GM21786 (cell line): ENCODE data around the gene FIG4.
"Not testable (repeated sequence)": the region's sequence is repeated elsewhere in the genome, so short reads cannot be mapped to it uniquely, and the experiment has no call there.

Source experiments
- ATAC-seq: cut with Tn5 transposase; IDR thresholded peaks from one replicate; pipeline ENCODE4 v1.9.1; 2021; ENCODE audit not compliant: unreplicated experiment

FIG4 gene

GRCh38 chr6:109793792-109794191 is 102.7 kb downstream of the FIG4 start:
- no peak for ATAC-seq

DNA sequence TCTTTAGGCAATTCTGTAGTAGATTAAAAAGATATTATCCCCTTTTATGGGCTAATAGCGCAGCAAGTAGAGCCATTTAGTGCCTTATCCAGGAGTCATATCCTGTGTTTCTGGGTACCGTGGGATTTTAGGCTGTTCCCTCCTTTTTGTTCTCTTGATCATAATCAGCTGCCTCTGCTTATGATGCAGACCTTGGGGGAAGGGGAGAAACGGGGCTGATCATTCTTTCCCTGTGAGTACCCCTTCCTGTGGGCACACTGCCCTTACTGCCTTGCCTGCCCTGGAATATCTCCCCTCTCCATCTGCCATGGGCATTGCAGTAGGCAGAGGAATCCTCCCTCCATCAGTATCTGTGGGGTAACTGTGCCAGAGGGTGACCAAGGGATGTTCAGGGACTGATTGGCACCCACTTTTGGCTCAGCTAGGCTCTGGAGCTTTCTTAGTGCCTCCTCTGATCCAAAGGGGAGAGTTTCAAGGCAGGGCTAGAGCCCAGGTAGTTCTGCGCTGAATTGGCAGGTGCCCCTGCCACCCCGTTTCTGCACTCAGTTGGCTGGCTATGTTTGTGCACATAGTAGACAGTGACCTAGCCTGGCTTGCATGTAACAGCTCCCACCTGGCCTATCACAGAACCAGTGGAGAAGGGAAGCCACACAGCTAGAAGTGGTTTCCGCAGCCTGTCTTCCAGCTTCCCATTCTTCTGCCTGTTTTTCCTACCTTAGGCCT is 103.3 kb downstream of the FIG4 start:
- peak; percentile 39 for ATAC-seq

GRCh38 chr6:109795994-109796555 is 105.0 kb downstream of the FIG4 start:
- ATAC-seq = no peak

- no peak for ATAC-seq
These were observed 108.0 kb downstream of the FIG4 start for GRCh38 chr6:109799129-109799528.

DNA sequence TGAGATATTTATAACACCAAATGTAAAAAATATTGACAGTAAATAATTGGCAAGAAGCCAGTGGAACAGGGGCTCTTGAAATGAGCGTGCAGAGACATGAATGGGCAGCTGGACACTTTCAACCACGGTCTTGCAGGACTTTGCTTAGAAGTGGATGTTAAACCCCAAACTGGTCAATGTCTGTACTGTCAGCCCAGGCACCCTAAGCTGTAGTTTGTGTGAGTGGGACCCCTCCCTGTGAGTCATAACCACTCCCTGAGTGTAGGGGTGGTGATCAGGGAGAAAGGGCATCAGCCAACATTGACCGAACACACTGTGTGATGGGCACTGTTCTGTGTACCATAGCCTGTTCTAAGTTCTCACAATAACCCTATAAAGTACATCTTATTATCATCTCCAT is 108.6 kb downstream of the FIG4 start:
- ATAC-seq = no peak

GRCh38 chr6:109800771-109801170 is 109.7 kb downstream of the FIG4 start:
- ATAC-seq = no peak

GRCh38 chr6:109801794-109802193 is 110.7 kb downstream of the FIG4 start:
- no peak for ATAC-seq

GRCh38 chr6:109804020-109804419 is 112.9 kb downstream of the FIG4 start:
- ATAC-seq = no peak

- ATAC-seq = no peak
These were observed 116.8 kb downstream of the FIG4 start for GRCh38 chr6:109807881-109808280.

GRCh38 chr6:109808837-109809236 is 117.7 kb downstream of the FIG4 start:
- ATAC-seq = no peak

- ATAC-seq = no peak
These were observed 124.0 kb downstream of the FIG4 start for GRCh38 chr6:109815054-109815453.

DNA sequence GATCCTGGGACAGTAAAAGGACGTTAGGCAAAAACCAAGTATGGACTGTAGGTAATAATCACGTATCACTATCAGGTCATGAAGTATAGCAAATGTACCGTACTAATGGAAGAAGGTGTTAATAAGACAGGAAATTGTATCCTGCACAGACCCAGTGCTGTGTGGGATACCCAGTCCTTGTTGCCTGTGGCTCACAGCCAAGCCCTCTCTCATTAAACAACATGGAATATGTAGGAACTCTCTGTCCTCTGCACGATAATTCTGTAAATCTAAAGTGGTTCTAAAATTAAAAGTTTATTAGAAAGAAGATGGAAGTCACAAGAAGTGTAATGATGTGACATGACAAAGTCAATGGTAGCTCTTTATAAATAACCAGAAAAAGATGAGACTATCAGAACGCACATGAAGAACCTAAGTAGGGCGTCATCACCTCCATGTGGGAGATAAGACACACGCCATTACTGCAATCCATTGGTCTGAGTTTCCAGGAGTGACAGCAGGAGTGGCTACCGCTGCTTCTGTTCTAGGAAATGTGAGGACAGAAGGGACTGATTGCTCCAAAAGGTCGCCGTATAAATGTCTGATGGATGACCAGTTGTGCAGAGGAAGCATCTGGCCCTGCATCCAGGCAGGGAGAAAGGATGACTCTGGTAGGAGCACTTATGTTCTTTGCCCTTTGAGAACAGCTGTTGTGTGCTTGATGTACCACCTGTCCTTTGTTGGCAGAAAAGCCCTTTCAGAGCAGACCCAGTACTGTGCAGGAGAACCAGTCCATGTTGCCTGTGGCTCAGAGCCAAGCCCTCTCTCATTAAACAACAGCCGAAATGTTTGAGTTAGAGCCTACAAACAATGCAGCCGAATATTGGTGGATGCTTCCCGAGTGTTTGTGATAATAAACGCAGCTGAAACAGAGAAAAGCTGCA is 125.6 kb downstream of the FIG4 start:
- no peak for ATAC-seq

DNA sequence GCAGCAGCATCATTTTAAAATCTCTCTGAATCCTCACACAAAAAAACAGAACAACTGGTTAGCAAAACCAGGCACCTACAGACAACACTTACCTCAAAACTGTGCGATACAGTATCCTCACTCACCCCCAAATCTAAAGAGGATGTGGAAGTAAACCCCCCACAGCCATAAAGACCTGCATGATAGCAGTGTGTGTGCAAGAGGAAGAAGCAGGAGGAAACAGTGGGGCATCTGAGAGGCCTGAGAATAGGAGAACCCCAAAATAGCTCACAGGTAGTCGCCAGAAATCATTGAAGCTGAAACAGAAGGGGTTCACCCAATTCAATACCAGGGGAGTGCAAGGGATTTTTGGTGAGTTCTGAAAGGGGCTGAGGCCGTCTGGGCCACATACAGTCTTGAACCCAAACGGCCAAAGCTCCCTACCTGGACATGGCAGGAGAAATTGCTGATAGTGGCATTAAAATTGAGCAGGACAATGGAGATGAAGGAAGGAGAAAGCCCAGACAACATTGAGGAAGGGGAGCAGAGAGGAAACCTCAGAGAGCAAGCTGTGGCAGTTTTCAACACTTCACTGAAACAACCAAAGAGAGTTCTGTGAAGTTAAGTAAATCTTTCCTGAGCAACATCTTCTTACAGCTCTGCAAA is 129.7 kb downstream of the FIG4 start:
- ATAC-seq = peak; percentile 78

DNA sequence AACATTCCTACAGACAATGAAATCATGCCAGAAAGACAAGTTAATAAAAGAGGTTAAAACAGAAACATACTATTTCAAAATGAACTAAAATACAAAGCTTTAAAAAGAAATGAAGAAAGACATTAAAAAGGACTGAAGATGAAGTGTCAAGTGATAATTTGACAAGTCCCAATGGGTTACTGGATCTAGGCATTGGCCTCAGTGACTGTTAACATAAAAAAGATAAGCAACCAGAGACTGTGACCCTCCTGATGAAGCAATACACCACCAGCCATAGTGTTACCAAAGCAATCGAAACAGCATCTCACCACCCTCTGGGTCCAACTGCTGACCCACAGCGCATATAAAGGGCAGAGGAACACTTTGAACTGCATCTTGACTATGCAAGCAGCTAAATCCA is 130.3 kb downstream of the FIG4 start:
- ATAC-seq = no peak

- no peak for ATAC-seq
These were observed 133.0 kb downstream of the FIG4 start for GRCh38 chr6:109824105-109824504.

DNA sequence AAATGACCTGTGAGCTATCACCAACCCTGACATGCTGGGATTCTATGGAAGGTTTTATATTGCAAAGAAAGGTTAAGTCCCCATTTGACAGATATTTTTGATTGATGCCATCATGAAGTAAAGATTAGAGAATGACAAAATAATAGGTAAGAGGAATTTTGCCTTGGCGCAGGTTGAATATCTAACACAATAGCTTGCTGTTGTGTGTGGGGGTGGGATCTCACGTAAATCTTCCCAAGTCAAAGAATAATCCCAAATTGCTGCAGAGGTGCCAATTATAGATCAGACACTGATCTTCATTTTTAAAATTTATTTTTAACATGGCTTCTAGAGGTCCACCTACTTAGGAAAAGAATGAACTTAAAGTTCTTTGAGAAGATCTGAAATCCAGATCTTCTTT is 135.5 kb downstream of the FIG4 start:
- no peak for ATAC-seq

GRCh38 chr6:109831352-109831751 is 140.3 kb downstream of the FIG4 start:
- not testable (repeated sequence) for ATAC-seq

DNA sequence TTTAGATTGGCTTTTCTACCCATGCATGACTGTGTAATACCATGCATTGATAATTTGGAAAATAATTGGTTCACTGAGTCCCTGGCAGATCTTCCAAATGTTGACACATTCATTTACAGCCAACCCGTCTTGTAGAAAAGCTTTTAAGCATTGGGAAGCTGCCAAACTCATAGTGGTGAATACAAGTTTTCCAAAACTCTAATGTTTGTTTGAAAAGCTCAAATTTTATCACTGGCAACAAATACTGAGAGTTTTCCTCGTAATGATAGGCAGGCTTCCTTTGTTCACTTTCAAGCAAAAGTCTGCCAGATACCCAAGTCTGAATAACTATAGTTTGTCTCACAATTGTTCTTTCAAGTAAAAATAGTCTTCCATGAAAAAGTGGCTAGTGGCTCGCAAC is 143.0 kb downstream of the FIG4 start:
- no peak for ATAC-seq

- ATAC-seq = no peak
These were observed 143.7 kb downstream of the FIG4 start for GRCh38 chr6:109834595-109835437.

DNA sequence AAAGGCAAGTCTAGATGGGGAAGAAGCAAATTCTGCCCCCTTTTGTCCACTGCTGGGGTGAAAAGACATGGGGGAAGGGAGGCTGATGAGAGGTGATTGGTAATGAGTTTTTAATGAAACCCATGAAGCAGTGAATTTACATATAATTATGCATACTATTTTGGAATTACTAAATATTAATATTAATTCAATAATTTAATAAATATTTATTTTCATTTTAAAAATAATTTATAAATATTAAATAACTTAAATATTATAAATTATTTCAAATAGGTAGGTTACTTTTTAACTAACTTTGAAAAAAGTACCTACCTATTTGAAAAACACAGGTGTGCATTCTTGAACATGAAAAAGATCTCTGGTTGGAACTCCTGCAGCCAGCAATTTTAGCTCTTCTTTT is 148.9 kb downstream of the FIG4 start:
- ATAC-seq = no peak

DNA sequence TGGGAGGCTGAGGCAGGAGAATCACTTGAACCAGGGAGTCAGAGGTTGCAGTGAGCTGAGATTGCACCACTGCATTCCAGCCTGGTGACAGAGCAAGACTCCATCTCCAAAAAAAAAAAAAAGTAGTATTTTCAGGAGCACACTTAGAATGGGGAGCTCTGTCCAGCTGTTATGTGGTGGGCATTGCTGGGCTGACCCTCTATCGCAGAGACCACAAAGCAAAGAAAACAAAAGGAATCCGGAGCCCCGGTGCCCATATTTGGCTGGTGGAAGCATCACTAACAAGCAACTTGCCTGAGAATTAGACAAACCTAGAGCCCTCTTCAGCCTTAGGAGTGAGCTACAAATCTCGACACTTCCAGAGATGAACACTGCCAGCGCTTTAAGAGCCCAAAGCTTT is 149.7 kb downstream of the FIG4 start:
- ATAC-seq = no peak
